K562 (cell line): ENCODE measurements around the gene DCXR. TPM values are rescaled to one million over a fixed set of nuclear protein-coding genes. Genes with fewer than 3 reads are reported as not detected.
A peak's percentile ranks its signal among the peaks of the same experiment; 100 is the strongest.

ENCODE experiments used
- NR2F6 ChIP-seq: fragments of 450-650 bp; formaldehyde crosslinking; IDR thresholded peaks from 2 replicates; pipeline ENCODE4 v1.4.0; 2020; ENCODE audit warnings: mild to moderate bottlenecking
- RBFOX2 ChIP-seq: fragments of 200-400 bp; formaldehyde crosslinking; IDR thresholded peaks from 2 replicates; pipeline ENCODE4 v1.6.1; 2017; ENCODE audit warnings: low read depth, mild to moderate bottlenecking, low read length, moderate library complexity
- TAF15 ChIP-seq: fragments of 200-400 bp; formaldehyde crosslinking; IDR thresholded peaks from 2 replicates; pipeline ENCODE4 v1.6.1; 2017; ENCODE audit warnings: mild to moderate bottlenecking, low read depth, low read length, moderate library complexity
- ZNF24 ChIP-seq: fragments of 450-650 bp; IDR thresholded peaks from 2 replicates; pipeline ENCODE4 v1.6.1; 2016
- ZNF583 ChIP-seq: fragments of 250-450 bp; sonication (Bioruptor Pico); IDR thresholded peaks from 2 replicates; pipeline ENCODE4 v1.4.0; 2020
- polyA plus RNA-seq, 8 experiments: library from polyadenylated mRNA; depleted of rRNA in 4 of 8; stranded (reverse) in 5 of 8; unstranded in 3 of 8; fragments of >200 nt; fragmentation: Nextera tagmentation in 2 of 8; fragmentation: Illumina TruSeq in 1 of 8; extraction: Ambion mirVana in 2 of 8; extraction: Trizol in 1 of 8; gene quantifications; 2 replicates each; pipeline versions ENCODE4 v1.2.1 to v1.2.3, GENCODE V29; 2011 to 2014; ENCODE audit warnings: inconsistent platforms in 1 of 8, missing spikeins in 1 of 8
- total RNA-seq, 7 experiments: library from RNA; depleted of rRNA in 6 of 7; stranded (reverse); fragments of >200 nt in 6 of 7; fragmentation: Illumina TruSeq in 2 of 7; extraction: Trizol in 2 of 7; gene quantifications; 2 replicates each; pipeline versions ENCODE4 v1.2.1 to v1.2.3, GENCODE V29; 2011 to 2021; ENCODE audit warnings: low replicate concordance in 1 of 7
- TF ChIP-seq, protein P1 (sequence below): sonication (generic); formaldehyde crosslinking; IDR thresholded peaks from 2 replicates; pipeline ENCODE4 v1.8.1; 2023; ENCODE audit warnings: mild to moderate bottlenecking, missing genetic modification reagents
- TF ChIP-seq, protein P2 (sequence below): fragments of 450-650 bp; conservative IDR thresholded peaks from 2 replicates; pipeline ENCODE4 v1.6.1; 2016; ENCODE audit warnings: missing genetic modification characterization, low read depth, mild to moderate bottlenecking, control low read depth, missing compliant biosample characterization
- TF ChIP-seq, protein P3 (sequence below): fragments of 200-600 bp; sonication (generic); IDR thresholded peaks from one replicate; pipeline ENCODE4 v1.6.1; 2012; ENCODE audit warnings: mild to moderate bottlenecking, low read depth, low read length, inconsistent platforms
- TF ChIP-seq, protein P4 (sequence below): sonication (generic); formaldehyde crosslinking; IDR thresholded peaks from 2 replicates; pipeline ENCODE4 v1.8.0; 2022; ENCODE audit warnings: mild to moderate bottlenecking, missing genetic modification reagents

DCXR gene
- total and polyA plus RNA-seq, 9 of the 15 experiments (the other 6 are each of a cell fraction or from before 2014, with no cell fraction given), result 21.3 to 274 (median 156) TPM

DNA sequence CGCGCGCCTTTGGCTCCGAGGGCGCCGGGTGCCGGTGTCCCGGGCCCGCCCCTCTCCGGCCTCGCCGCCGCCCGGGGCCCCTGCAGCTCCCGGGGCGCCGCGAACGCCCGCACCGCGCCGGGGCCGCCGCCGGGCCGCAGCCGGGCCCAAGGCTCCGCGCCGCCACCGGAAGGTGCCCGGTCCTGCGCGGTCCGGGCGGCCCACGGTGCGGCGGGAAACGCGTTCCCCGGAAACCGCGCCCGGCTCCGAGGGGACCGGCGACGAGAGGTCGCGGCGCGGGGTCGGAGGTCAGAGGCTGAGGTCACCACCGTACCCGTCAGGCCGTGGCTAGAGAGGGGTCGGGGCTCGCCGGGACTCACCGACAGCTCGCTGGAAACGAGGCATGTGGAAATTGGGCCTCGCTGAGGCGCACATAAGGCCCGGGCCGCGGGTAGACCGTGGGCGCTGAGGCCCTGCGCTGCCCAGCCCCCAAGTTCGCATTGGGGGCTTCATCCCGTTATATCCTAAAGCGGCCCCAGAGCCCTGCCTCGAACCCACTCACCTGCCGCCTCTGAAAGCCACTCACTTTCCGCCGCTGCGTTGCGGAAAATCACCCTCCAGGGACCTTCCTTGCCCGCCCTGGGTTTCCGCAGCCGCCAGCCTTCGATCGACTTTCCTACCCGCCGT lies 28.3 kb upstream of the DCXR start, which contains the start of gene DUS1L (continued):
- TF ChIP-seq, protein P1, sequence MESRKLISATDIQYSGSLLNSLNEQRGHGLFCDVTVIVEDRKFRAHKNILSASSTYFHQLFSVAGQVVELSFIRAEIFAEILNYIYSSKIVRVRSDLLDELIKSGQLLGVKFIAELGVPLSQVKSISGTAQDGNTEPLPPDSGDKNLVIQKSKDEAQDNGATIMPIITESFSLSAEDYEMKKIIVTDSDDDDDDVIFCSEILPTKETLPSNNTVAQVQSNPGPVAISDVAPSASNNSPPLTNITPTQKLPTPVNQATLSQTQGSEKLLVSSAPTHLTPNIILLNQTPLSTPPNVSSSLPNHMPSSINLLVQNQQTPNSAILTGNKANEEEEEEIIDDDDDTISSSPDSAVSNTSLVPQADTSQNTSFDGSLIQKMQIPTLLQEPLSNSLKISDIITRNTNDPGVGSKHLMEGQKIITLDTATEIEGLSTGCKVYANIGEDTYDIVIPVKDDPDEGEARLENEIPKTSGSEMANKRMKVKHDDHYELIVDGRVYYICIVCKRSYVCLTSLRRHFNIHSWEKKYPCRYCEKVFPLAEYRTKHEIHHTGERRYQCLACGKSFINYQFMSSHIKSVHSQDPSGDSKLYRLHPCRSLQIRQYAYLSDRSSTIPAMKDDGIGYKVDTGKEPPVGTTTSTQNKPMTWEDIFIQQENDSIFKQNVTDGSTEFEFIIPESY, result peak; percentile 97
- TF ChIP-seq, protein P2, sequence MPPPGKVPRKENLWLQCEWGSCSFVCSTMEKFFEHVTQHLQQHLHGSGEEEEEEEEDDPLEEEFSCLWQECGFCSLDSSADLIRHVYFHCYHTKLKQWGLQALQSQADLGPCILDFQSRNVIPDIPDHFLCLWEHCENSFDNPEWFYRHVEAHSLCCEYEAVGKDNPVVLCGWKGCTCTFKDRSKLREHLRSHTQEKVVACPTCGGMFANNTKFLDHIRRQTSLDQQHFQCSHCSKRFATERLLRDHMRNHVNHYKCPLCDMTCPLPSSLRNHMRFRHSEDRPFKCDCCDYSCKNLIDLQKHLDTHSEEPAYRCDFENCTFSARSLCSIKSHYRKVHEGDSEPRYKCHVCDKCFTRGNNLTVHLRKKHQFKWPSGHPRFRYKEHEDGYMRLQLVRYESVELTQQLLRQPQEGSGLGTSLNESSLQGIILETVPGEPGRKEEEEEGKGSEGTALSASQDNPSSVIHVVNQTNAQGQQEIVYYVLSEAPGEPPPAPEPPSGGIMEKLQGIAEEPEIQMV, result no peak
- TF ChIP-seq ZNF24 (peak; percentile 35; the same call in 1 of the 2 replicates), RBFOX2 (peak; percentile 75), ZNF583 (CRISPR knock-in tag) (0 out of 2 replicates have a peak, but pooled peaks have one; percentile 72), TAF15 (no peak), NR2F6 (CRISPR knock-in tag) (peak; percentile 98)
- TF ChIP-seq, protein P3, sequence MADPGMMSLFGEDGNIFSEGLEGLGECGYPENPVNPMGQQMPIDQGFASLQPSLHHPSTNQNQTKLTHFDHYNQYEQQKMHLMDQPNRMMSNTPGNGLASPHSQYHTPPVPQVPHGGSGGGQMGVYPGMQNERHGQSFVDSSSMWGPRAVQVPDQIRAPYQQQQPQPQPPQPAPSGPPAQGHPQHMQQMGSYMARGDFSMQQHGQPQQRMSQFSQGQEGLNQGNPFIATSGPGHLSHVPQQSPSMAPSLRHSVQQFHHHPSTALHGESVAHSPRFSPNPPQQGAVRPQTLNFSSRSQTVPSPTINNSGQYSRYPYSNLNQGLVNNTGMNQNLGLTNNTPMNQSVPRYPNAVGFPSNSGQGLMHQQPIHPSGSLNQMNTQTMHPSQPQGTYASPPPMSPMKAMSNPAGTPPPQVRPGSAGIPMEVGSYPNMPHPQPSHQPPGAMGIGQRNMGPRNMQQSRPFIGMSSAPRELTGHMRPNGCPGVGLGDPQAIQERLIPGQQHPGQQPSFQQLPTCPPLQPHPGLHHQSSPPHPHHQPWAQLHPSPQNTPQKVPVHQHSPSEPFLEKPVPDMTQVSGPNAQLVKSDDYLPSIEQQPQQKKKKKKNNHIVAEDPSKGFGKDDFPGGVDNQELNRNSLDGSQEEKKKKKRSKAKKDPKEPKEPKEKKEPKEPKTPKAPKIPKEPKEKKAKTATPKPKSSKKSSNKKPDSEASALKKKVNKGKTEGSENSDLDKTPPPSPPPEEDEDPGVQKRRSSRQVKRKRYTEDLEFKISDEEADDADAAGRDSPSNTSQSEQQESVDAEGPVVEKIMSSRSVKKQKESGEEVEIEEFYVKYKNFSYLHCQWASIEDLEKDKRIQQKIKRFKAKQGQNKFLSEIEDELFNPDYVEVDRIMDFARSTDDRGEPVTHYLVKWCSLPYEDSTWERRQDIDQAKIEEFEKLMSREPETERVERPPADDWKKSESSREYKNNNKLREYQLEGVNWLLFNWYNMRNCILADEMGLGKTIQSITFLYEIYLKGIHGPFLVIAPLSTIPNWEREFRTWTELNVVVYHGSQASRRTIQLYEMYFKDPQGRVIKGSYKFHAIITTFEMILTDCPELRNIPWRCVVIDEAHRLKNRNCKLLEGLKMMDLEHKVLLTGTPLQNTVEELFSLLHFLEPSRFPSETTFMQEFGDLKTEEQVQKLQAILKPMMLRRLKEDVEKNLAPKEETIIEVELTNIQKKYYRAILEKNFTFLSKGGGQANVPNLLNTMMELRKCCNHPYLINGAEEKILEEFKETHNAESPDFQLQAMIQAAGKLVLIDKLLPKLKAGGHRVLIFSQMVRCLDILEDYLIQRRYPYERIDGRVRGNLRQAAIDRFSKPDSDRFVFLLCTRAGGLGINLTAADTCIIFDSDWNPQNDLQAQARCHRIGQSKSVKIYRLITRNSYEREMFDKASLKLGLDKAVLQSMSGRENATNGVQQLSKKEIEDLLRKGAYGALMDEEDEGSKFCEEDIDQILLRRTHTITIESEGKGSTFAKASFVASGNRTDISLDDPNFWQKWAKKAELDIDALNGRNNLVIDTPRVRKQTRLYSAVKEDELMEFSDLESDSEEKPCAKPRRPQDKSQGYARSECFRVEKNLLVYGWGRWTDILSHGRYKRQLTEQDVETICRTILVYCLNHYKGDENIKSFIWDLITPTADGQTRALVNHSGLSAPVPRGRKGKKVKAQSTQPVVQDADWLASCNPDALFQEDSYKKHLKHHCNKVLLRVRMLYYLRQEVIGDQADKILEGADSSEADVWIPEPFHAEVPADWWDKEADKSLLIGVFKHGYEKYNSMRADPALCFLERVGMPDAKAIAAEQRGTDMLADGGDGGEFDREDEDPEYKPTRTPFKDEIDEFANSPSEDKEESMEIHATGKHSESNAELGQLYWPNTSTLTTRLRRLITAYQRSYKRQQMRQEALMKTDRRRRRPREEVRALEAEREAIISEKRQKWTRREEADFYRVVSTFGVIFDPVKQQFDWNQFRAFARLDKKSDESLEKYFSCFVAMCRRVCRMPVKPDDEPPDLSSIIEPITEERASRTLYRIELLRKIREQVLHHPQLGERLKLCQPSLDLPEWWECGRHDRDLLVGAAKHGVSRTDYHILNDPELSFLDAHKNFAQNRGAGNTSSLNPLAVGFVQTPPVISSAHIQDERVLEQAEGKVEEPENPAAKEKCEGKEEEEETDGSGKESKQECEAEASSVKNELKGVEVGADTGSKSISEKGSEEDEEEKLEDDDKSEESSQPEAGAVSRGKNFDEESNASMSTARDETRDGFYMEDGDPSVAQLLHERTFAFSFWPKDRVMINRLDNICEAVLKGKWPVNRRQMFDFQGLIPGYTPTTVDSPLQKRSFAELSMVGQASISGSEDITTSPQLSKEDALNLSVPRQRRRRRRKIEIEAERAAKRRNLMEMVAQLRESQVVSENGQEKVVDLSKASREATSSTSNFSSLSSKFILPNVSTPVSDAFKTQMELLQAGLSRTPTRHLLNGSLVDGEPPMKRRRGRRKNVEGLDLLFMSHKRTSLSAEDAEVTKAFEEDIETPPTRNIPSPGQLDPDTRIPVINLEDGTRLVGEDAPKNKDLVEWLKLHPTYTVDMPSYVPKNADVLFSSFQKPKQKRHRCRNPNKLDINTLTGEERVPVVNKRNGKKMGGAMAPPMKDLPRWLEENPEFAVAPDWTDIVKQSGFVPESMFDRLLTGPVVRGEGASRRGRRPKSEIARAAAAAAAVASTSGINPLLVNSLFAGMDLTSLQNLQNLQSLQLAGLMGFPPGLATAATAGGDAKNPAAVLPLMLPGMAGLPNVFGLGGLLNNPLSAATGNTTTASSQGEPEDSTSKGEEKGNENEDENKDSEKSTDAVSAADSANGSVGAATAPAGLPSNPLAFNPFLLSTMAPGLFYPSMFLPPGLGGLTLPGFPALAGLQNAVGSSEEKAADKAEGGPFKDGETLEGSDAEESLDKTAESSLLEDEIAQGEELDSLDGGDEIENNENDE, result peak; percentile 25
- TF ChIP-seq, protein P4, sequence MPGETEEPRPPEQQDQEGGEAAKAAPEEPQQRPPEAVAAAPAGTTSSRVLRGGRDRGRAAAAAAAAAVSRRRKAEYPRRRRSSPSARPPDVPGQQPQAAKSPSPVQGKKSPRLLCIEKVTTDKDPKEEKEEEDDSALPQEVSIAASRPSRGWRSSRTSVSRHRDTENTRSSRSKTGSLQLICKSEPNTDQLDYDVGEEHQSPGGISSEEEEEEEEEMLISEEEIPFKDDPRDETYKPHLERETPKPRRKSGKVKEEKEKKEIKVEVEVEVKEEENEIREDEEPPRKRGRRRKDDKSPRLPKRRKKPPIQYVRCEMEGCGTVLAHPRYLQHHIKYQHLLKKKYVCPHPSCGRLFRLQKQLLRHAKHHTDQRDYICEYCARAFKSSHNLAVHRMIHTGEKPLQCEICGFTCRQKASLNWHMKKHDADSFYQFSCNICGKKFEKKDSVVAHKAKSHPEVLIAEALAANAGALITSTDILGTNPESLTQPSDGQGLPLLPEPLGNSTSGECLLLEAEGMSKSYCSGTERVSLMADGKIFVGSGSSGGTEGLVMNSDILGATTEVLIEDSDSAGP (CRISPR knock-in tag), result 0 out of 2 replicates have a peak, but pooled peaks have one; percentile 68
